CD4-positive, alpha-beta T cell treated with Interleukin-6 for 4 hours (primary cell): ENCODE data around the gene CDH8.

Experiments used
- DNase-seq: peaks from one replicate; pipeline ENCODE4 v3.0.0-alpha.2; 2020; ENCODE audit warnings: mixed read lengths

Gene CDH8

DNA sequence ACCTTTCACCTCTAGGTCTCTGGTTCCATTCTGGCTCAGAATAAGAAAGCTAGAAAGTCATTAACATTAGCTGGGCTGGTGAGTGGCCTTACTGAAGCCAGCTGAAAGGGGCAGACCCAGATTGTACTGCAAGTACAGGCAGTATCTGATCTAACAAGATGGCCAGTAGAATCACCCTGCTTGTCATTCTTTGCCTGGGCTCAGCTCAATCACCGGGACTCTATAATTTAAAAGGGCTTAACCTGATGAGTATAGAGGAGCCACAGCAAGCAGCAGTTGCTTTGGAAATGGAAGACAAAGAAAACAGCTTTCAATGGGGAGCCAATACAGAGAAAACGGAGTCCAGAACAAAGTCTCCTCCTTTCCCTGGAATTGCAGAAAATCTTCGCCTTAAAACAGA, 13.6 kb downstream of the CDH8 start:
- DNase-seq, result no peak

DNA sequence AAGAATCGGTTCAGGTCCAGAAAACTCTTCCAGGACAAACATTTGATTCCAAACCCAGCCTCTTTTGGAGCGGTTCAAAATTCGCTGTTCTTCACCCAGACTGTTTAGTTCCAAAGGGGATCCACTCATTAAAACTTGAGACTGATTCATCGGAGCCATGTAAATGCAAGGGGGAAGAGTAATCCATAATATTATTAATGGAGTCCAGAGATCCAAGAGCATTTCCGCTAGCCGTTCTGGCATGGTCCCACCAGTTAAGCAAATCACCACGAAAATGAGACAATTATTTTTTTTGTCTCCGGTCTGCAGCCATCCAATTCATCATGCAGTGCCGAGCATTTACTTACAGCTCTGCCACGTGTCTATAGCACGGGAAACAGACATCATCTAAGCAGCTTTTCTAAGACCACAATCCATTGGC, 15.1 kb downstream of the CDH8 start:
- DNase-seq, result no peak

DNA sequence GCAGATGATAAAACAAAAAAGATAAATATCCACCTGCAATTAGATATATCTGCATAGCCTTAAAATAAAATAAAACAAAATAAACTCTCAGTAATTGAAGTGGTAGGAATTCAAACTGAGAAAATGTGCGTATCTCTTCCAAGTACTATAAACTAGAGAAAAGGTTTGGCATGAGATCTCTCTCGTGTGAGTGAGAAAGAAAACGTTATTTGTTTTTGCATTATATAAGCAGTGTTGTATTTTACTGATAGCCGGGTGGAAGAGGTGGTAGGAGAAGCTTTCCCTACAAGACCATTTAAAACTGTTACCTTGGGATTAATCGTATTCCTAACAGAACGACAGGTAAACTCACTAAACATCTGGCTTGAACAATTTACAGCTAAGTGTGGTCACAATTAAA, 15.6 kb downstream of the CDH8 start:
- DNase-seq, result no peak

GRCh38 chr16:62019851-62020250, 16.4 kb downstream of the CDH8 start:
- DNase-seq, result no peak

DNA sequence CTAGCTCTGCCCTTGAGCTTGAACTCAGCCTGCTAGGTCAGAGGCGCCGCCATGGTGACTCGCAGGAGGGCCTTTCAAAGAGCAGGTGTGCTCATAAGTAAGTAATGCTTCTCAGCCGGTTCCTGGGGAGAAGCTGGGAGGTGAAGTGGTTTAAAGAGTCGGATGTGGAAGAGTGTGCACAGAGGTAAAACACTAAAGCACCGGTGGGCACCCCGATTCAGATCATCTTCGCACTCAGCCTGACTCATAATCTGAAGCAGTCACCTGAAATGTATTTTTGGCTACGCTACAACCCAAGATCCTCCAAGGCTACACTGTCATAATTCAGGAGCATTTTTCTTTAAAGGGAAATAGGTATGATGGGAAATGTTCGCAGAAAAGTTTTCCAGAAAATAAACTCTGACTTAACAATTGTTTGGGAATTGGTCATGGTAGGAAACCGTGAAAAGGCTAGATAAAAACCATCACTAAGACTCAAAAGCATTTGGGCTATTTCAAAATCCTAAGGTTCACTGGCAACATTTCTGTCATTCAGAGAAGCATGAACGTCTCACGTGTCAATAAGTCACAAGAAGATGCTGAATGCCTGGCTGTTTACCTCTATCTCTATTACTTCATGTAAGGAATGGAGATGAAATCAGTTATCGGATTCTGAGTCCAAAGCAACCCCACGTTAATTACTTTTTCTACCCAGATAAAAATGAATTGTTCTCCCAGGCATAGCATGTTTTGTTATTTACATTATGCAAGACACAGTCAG, 17.8 kb downstream of the CDH8 start:
- DNase-seq, result no peak

- no peak for DNase-seq
These were observed 21.8 kb downstream of the CDH8 start for GRCh38 chr16:62014319-62014923.

DNA sequence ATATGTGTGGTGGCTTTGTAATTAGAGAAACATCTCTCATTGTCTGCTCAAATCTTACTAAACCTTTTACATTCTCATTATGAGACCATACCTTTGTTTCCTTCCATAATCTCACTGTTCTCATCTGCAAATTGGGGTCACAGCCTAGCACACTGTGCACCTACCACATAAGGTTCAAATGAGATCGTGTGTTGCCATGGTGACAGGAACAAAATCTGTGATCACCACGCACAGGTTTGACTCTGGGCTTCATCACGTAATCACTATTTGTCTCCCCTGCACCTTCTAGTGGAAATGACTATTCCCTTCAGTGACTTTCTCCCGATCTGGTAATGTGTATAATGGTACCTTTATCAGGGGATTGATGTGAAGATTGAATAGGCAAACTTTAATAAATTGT, 26.1 kb downstream of the CDH8 start:
- DNase-seq, result no peak

GRCh38 chr16:61998460-61998859, 37.8 kb downstream of the CDH8 start:
- no peak for DNase-seq

DNA sequence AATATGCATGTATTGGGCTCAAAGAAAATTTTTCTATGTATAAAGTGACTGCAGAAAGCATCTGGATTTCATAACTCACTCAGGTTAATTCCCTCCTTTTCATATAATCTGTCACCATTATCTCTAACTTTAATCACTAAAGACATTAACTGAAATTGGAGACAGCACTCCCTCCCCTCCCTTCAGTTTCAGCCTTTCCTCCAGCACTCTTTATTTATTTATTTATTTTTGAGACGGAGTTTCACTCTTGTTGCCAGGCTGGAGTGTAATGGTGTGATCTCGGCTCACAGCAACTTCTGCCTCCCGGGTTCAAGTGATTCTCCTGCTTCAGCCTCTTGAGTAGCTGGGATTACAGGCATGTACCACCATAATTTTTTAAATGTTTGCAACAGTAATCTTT, 43.1 kb downstream of the CDH8 start:
- no peak for DNase-seq

GRCh38 chr16:61987474-61988012, 48.7 kb downstream of the CDH8 start:
- DNase-seq, result no peak

DNA sequence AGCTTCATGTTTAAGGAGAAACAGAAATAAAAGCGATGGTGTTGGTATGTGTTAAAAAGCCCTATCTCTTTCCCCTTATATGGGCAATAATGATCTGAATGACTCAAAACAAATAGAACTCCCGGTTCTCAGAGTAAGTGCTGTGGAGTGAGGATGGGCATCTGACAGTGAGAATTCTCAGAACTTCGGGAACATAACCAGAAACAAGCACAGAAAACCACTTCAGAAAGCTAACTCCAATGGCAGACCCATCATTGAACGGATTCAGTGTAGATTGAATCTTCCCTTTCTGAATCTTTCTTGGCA, 67.2 kb downstream of the CDH8 start:
- no peak for DNase-seq

- DNase-seq, result no peak
These were observed 67.8 kb downstream of the CDH8 start for GRCh38 chr16:61968242-61969076.

- DNase-seq, result no peak
These were observed 79.0 kb downstream of the CDH8 start for GRCh38 chr16:61957075-61957855.

- DNase-seq, result no peak
These were observed 83.4 kb downstream of the CDH8 start for GRCh38 chr16:61952841-61953240.

DNA sequence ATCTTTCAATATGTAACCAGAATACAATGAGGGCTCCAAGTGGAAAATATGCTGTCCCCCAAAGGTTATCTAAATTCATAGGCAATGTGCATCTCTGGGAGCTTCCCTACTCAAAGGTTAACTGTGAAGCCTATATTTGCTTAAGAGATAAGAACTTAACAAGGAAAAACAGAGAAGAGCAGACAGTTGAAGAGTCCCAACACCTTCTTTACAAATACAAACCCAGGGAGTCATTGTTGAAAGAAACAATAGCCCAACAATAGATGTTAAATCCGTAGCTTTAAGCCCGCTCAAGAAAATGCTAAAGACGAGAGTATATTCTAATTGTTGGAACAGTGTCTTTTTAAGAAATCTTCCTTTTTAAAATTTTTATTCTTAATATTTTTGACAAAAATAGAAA, 87.8 kb downstream of the CDH8 start:
- DNase-seq, result no peak

DNA sequence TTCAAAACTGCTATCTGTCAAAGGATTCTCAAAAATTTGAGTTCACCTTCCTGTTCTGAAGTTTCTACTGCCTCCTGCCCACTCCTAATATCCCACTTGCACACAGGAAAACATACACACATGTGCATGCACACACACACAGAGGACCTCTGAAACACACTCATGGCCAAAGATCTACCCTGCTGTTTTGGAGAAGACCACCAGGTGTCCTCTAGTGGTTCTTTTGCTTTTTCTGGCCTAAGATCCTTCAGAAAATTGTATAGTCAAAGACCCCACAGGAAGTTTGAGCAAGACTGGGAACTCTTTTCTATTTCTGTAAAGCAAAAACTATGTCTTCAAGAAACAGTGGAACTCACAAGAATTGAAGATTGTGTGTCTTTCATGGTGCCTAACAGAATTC, 90.2 kb downstream of the CDH8 start:
- no peak for DNase-seq

- no peak for DNase-seq
These were observed 90.7 kb downstream of the CDH8 start for GRCh38 chr16:61945511-61945910.

DNA sequence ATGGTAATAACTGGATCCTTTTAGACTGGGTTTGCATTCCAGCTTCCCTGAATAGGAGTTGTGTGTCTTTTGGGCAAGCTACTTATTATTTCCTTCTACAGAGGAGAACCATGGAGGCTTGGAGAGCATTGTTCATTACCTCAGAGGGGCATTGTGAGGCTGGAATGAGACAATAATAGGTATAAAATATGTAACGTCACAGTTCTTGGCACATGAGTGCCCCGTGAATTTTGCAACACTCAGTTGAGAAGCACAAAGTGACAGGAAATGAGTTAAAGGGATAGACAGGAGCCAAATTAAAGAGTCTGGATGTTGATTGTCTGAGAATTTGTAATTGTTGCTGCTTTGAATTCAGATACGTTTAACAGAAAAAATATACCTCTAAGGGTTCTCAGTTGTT, 92.2 kb downstream of the CDH8 start:
- DNase-seq, result no peak

DNA sequence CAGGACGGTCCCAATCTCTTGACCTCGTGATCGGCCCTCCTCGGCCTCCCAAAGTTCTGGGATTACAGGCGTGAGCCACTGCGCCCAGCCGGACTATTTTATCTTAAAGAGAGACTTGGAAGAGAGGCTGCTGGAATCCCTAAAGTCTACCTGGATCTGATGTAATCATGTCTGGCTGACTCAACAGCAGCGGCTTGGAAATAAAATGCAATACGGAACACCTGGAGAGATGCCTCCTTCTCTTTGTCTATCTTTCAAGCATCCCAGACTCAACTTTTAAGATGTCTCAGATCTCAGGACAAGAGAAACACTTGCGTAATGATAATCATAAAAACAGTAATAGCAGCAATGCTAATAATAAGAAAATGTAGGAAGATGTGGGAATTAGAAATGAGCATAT, 95.6 kb downstream of the CDH8 start:
- DNase-seq, result no peak

- DNase-seq, result no peak
These were observed 98.6 kb downstream of the CDH8 start for GRCh38 chr16:61937646-61938045.

DNA sequence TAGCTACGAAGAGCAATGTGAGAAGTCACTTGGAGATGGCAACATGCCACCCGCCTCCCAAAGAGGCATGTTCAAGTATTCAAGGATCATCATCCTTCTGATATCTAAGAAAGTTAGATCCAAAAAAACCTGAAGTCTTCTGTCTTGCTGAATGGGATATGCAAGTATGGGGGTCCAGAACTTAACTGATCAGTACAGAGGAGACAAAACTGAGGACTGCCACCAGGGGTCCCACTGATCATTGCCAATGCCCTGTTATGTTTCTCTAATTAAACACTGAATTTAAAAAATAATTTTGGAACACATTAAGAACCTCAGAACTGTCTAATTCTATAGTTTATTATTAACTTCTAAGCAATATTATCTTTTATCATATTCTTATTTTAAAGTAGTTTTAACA, 99.7 kb downstream of the CDH8 start:
- DNase-seq, result no peak

- DNase-seq, result no peak
These were observed 101.6 kb downstream of the CDH8 start for GRCh38 chr16:61934601-61935000.

- no peak for DNase-seq
These were observed 106.5 kb downstream of the CDH8 start for GRCh38 chr16:61929776-61930175.
